Measurements from ENCODE around the gene MXRA7. TPM values are rescaled to one million over a fixed set of nuclear protein-coding genes. Genes with fewer than 3 reads are reported as not detected.
A peak's percentile ranks its signal among the peaks of the same experiment; 100 is the strongest.

MXRA7 gene
- total RNA-seq, 1 donor from 2014 or later: 55.4 TPM

GRCh38 chr17:76681222-76682137 is 29.3 kb downstream of the MXRA7 start:
- DNase-seq (ENCODE audit: low spot score): peak; percentile 87
- peaks cover 3% of the 10 kb centered on the region for H3F3A ChIP-seq (ENCODE audit: low read depth)
- no peak overlapping the region for H3K4me3 ChIP-seq
- no peaks in the 10 kb centered on the region for H3K9me3 Mint-ChIP-seq
- H3K9me3 ChIP-seq (ENCODE audit: low read depth): no peaks in the 10 kb centered on the region
- H3K4me2 ChIP-seq: no peak overlapping the region
- H3K36me3 Mint-ChIP-seq: no peaks in the 10 kb centered on the region
- H3K4me1 ChIP-seq: peaks cover 13% of the 10 kb centered on the region
- no peak overlapping the region for H2AFZ ChIP-seq (replicated peaks)
- peak overlapping the region; percentile 16 for H3K4me3 Mint-ChIP-seq
- no peak for TF ChIP-seq EZH2 (IDR thresholded peaks at IDR 0.05)
- TF ChIP-seq CTCF (IDR thresholded peaks at IDR 0.05): peak; percentile 83
- no peak for TF ChIP-seq EZH2phosphoT487 (IDR thresholded peaks at IDR 0.05)
- H4K20me1 ChIP-seq (ENCODE audit: low read depth): no peaks in the 10 kb centered on the region
- H3K36me3 ChIP-seq: no peaks in the 10 kb centered on the region
- H3K27ac Mint-ChIP-seq: no peak overlapping the region
- no peaks in the 10 kb centered on the region for H3K79me2 ChIP-seq (ENCODE audit: low read depth)
- no peak overlapping the region for H3K9ac ChIP-seq
- no peaks in the 10 kb centered on the region for H3K27me3 ChIP-seq
- H3K4me1 Mint-ChIP-seq: peaks cover 28% of the 10 kb centered on the region
- no peak overlapping the region for H3K27ac ChIP-seq
- peaks cover 4% of the 10 kb centered on the region for H3K27me3 Mint-ChIP-seq (ENCODE audit: insufficient read depth, low read depth)

- TF ChIP-seq EZH2 (IDR thresholded peaks at IDR 0.05) (no peak), CTCF (IDR thresholded peaks at IDR 0.05) (no peak), EZH2phosphoT487 (IDR thresholded peaks at IDR 0.05) (no peak)
These were observed 31.5 kb downstream of the MXRA7 start for GRCh38 chr17:76679239-76679638.

GRCh38 chr17:76678330-76678729 is 32.4 kb downstream of the MXRA7 start:
- H3K9me3 ChIP-seq (ENCODE audit: low read depth): no peaks in the 10 kb centered on the region
- H3K79me2 ChIP-seq (ENCODE audit: low read depth): no peaks in the 10 kb centered on the region
- no peaks in the 10 kb centered on the region for H3K36me3 ChIP-seq
- H3K27ac Mint-ChIP-seq: no peak overlapping the region
- no peak overlapping the region for H2AFZ ChIP-seq (replicated peaks)
- no peaks in the 10 kb centered on the region for H4K20me1 ChIP-seq (ENCODE audit: low read depth)
- no peaks in the 10 kb centered on the region for H3K9me3 Mint-ChIP-seq
- H3K4me3 ChIP-seq: no peak overlapping the region
- no peak overlapping the region for H3K4me2 ChIP-seq
- peaks cover 2% of the 10 kb centered on the region for H3K27me3 Mint-ChIP-seq (ENCODE audit: insufficient read depth, low read depth)
- no peak overlapping the region for H3K27ac ChIP-seq
- no peak for TF ChIP-seq EZH2phosphoT487 (IDR thresholded peaks at IDR 0.05)
- TF ChIP-seq EZH2 (IDR thresholded peaks at IDR 0.05): no peak
- TF ChIP-seq CTCF (IDR thresholded peaks at IDR 0.05): no peak
- H3K4me3 Mint-ChIP-seq: no peak overlapping the region
- DNase-seq (ENCODE audit: low spot score): no peak
- H3K4me1 ChIP-seq: peaks cover 3% of the 10 kb centered on the region
- H3K36me3 Mint-ChIP-seq: peaks cover 3% of the 10 kb centered on the region
- H3K27me3 ChIP-seq: no peaks in the 10 kb centered on the region
- H3K4me1 Mint-ChIP-seq: peaks cover 13% of the 10 kb centered on the region
- no peaks in the 10 kb centered on the region for H3F3A ChIP-seq (ENCODE audit: low read depth)
- H3K9ac ChIP-seq: no peak overlapping the region

More at GRCh38 chr17:76679239-76679638, 31.5 kb downstream of the MXRA7 start:
- H3K4me1 ChIP-seq: peaks cover 12% of the 10 kb centered on the region
- H3K27me3 Mint-ChIP-seq (ENCODE audit: insufficient read depth, low read depth): peaks cover 4% of the 10 kb centered on the region
- no peaks in the 10 kb centered on the region for H4K20me1 ChIP-seq (ENCODE audit: low read depth)
- H3K36me3 Mint-ChIP-seq: no peaks in the 10 kb centered on the region
- H3K4me2 ChIP-seq: no peak overlapping the region
- H3K27me3 ChIP-seq: no peaks in the 10 kb centered on the region
- H2AFZ ChIP-seq (replicated peaks): no peak overlapping the region
- no peaks in the 10 kb centered on the region for H3K9me3 Mint-ChIP-seq
- no peak overlapping the region for H3K9ac ChIP-seq
- peaks cover 17% of the 10 kb centered on the region for H3K4me1 Mint-ChIP-seq
- H3K79me2 ChIP-seq (ENCODE audit: low read depth): no peaks in the 10 kb centered on the region
- no peak overlapping the region for H3K27ac ChIP-seq
- H3K4me3 ChIP-seq: no peak overlapping the region
- H3K4me3 Mint-ChIP-seq: no peak overlapping the region
- no peak overlapping the region for H3K27ac Mint-ChIP-seq
- no peaks in the 10 kb centered on the region for H3K36me3 ChIP-seq
- no peaks in the 10 kb centered on the region for H3K9me3 ChIP-seq (ENCODE audit: low read depth)
- DNase-seq (ENCODE audit: low spot score): no peak
- no peaks in the 10 kb centered on the region for H3F3A ChIP-seq (ENCODE audit: low read depth)
